ENCODE measurements around the gene MFNG.

DNA sequence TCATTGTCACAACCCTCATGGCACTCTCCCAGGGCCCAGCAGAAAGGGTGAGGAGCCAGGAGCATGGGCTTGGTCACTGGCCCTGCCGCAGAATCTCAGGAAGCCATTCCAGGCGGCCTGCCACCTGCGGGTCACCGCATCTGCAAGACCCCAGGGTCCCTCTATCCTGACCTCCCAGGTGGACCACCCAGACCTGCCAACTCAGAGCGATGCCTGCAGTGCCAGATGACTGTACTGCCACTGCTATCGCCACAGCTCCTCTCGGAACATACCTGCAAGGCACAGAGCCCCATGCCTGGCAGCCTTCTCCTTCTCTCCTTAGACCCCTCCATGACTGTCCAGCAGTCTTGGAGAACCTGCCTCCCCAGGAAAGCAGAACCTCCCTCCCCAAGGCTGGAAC is 32.5 kb downstream of the MFNG start:
- TF ChIP-seq, protein P1, sequence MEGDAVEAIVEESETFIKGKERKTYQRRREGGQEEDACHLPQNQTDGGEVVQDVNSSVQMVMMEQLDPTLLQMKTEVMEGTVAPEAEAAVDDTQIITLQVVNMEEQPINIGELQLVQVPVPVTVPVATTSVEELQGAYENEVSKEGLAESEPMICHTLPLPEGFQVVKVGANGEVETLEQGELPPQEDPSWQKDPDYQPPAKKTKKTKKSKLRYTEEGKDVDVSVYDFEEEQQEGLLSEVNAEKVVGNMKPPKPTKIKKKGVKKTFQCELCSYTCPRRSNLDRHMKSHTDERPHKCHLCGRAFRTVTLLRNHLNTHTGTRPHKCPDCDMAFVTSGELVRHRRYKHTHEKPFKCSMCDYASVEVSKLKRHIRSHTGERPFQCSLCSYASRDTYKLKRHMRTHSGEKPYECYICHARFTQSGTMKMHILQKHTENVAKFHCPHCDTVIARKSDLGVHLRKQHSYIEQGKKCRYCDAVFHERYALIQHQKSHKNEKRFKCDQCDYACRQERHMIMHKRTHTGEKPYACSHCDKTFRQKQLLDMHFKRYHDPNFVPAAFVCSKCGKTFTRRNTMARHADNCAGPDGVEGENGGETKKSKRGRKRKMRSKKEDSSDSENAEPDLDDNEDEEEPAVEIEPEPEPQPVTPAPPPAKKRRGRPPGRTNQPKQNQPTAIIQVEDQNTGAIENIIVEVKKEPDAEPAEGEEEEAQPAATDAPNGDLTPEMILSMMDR (IDR thresholded peaks at IDR 0.05) = no peak
- no peak for TF ChIP-seq POLR2A (IDR thresholded peaks at IDR 0.05)

All from prostate gland (tissue), 2 donors.